Karpas-422 (cell line): ENCODE measurements around the gene MYL7. TPM values are rescaled to one million over a fixed set of nuclear protein-coding genes. Genes with fewer than 3 reads are reported as not detected.

Source experiments
- DNase-seq: peaks from one replicate; pipeline ENCODE4 v3.0.0-alpha.2; 2015
- H2AFZ ChIP-seq: fragments of 200-600 bp; sonication (generic); 2 replicates; pipeline ENCODE4 v1.6.1; 2014; ENCODE audit warnings: antibody characterized with exemption, low read length, mixed read lengths
- H3K27ac ChIP-seq: fragments of 200-600 bp; sonication (generic); 2 replicates; pipeline ENCODE4 v1.5.1; 2014; ENCODE audit warnings: mild to moderate bottlenecking, low read length, moderate library complexity
- H3K27me3 ChIP-seq: fragments of 200-600 bp; sonication (generic); 2 replicates; pipeline ENCODE4 v1.6.1; 2014; ENCODE audit warnings: low read length, mixed read lengths
- H3K36me3 ChIP-seq: fragments of 200-600 bp; sonication (generic); 2 replicates; pipeline ENCODE4 v1.6.1; 2014; ENCODE audit warnings: low read length, mixed read lengths; ENCODE audit not compliant: insufficient read depth
- H3K4me1 ChIP-seq: fragments of 200-600 bp; sonication (generic); 2 replicates; pipeline ENCODE4 v1.6.1; 2014; ENCODE audit warnings: mild to moderate bottlenecking, low read length, mixed read lengths
- H3K4me2 ChIP-seq: fragments of 200-600 bp; sonication (generic); 2 replicates; pipeline ENCODE4 v1.6.1; 2014; ENCODE audit warnings: low read length, low read depth, mild to moderate bottlenecking; ENCODE audit not compliant: poor library complexity, severe bottlenecking
- H3K4me3 ChIP-seq: fragments of 200-600 bp; sonication (generic); 2 replicates; pipeline ENCODE4 v1.5.1; 2014; ENCODE audit warnings: mild to moderate bottlenecking, antibody characterized with exemption, low read length, mixed read lengths
- H3K79me2 ChIP-seq: fragments of 200-600 bp; sonication (generic); 2 replicates; pipeline ENCODE4 v1.6.1; 2014; ENCODE audit warnings: mild to moderate bottlenecking, low read length, mixed read lengths
- H3K9ac ChIP-seq: fragments of 200-600 bp; sonication (generic); 2 replicates; pipeline ENCODE4 v1.6.0; 2014; ENCODE audit warnings: low read length
- H3K9me2 ChIP-seq: fragments of 200-600 bp; sonication (generic), shearing (Covaris generic); replicated peaks from 2 replicates; pipeline ENCODE4 v1.6.0; 2014; ENCODE audit warnings: mild to moderate bottlenecking, low read length, moderate library complexity; ENCODE audit not compliant: insufficient read depth
- H3K9me3 ChIP-seq: fragments of 300-700, 200-600 bp; sonication (generic); 2 replicates; pipeline ENCODE4 v1.6.1; 2014; ENCODE audit warnings: low read length, mixed read lengths
- H4K20me1 ChIP-seq: fragments of 200-600 bp; sonication (generic); 2 replicates; pipeline ENCODE4 v1.6.1; 2014; ENCODE audit warnings: mild to moderate bottlenecking, antibody characterized with exemption, low read length, low read depth; ENCODE audit not compliant: insufficient read depth
- total RNA-seq: library from RNA; depleted of rRNA; stranded (reverse); fragments of >200 nt; shearing (Covaris generic); gene quantifications from 2 replicates; pipeline ENCODE4 v1.2.3, GENCODE V29; 2014; ENCODE audit warnings: low replicate concordance

MYL7 gene
- total RNA-seq, 1 experiment from 2014 or later, result not detected

DNA sequence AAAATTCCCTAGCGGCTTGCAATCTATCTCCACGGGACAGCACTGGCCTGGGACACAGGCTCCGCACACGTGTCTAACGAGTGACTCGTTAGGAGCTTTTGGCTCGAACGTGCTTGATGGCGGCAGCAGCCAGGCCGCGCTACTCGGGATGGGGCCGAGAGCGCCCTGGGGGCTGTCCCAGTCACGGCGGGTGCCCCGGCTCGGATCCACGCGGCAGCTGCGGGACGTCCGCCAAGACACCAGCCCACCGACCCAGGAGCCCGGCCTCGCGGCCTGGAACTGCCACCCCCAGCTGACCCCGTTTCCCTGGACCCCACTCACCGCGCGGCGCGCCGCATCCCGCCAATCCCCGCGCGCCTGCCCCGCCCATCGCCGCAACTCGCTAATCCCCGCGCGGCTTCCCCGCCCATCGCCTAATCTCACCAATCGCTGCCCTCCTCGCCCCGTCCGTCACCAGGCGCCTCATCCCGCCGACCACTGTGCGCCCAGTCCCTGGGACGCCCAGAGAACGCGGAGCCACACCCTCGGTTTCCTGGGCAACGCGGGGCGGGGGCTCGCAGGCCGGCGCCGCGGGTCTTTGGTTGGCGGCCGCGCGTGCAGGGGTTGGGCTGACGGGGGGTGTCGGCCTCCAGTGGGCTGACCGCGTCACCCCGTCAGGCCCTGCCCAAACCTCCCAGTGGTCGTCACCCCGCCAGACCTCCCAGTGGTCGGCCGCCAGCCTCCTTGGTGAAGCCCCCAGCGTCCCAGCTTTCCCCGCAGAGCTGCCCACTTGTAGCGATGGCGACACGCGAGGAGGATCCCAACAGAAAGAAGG, 17.7 kb downstream of the MYL7 start, which contains the start of gene POLD2:
POLD2 (minus strand) TSS at position 359 of the 814 bp plus-strand sequence. CDS start 1,495 bp downstream, outside the sequence.
- peak within 1 kb of the TSS; percentile 92 for H3K4me2 ChIP-seq
- peak; percentile 99 for DNase-seq
- peak within 1 kb of the TSS; percentile 72 for H3K4me3 ChIP-seq
- H3K79me2 ChIP-seq, result peaks cover 38% of the 10 kb centered on the region
- no peaks in the 10 kb centered on the region for H3K9me2 ChIP-seq
- no peaks in the 10 kb centered on the region for H3K9me3 ChIP-seq
- H3K27ac ChIP-seq, result peak within 1 kb of the TSS; percentile 58
- peak within 1 kb of the TSS; percentile 87 for H2AFZ ChIP-seq
- H4K20me1 ChIP-seq, result peaks cover 5% of the 10 kb centered on the region; the same call in 1 of the 2 replicates
- peaks cover 17% of the 10 kb centered on the region for H3K36me3 ChIP-seq
- H3K4me1 ChIP-seq, result peaks cover 38% of the 10 kb centered on the region
- H3K9ac ChIP-seq, result peak within 1 kb of the TSS; percentile 78
- H3K27me3 ChIP-seq, result no peaks in the 10 kb centered on the region

DNA sequence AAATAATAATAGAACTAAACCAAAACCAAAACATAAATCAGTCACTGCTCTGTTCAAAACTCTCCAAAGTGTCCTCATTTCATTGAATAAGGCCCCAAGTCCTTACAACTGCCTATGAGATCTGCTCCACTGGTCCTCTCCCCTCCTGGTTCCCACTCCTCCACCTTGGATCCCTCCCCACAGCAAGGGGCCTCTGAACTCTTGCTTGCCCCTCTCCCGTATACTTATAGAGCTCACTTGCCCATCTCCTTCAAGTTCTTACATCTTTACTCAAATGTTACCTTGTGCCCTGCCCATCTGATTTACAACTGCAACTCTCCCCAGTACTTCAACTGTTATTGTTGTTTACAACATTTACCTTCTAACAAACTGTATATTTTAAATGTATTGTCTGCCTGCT, 18.6 kb downstream of the MYL7 start:
- H3K4me2 ChIP-seq, result peak overlapping the region; percentile 92

DNA sequence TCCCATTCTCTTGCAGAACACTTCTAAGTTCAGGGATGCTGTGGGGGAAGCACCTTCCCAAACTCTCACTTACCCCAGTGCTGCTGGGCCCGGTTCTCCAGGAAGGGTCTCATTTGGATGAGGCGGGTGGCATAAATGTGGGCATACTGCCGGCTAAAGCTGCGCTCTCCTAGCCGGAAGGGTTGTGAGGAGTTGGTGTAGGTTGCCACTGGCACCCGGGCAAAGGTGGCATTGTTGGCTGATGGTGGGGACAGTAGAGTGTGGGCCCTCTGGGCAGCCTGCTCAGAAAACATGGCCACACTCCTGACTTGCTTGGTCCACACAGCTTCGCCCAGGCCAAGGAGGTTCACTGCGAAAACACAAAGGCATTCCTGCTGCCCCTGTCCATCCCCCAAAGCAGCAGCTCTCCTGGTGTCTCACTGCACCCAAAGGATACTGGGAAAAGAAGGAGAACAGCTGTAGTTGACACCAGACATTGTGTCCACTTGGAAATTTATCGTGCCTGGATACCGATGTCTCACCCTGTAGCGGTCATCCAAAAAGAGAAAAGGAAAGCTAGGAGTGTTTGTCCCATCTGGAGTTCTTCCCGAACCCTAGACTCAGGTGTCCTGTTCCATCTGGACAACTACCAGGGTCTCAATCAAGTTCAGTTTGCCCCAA, 19.2 kb downstream of the MYL7 start:
- peak overlapping the region; percentile 72 for H3K4me3 ChIP-seq
- peaks cover 20% of the 10 kb centered on the region for H3K36me3 ChIP-seq
- H3K9me3 ChIP-seq, result no peaks in the 10 kb centered on the region
- peaks cover 28% of the 10 kb centered on the region for H3K4me1 ChIP-seq
- DNase-seq, result no peak
- H4K20me1 ChIP-seq, result peaks cover 5% of the 10 kb centered on the region; the same call in 1 of the 2 replicates
- H3K9ac ChIP-seq, result peak overlapping the region; percentile 75
- H3K79me2 ChIP-seq, result peaks cover 38% of the 10 kb centered on the region
- H2AFZ ChIP-seq, result no peak overlapping the region
- H3K27ac ChIP-seq, result peak overlapping the region; percentile 58
- no peaks in the 10 kb centered on the region for H3K9me2 ChIP-seq
- peak overlapping the region; percentile 92 for H3K4me2 ChIP-seq
- H3K27me3 ChIP-seq, result no peaks in the 10 kb centered on the region

More for the DNA sequence above, 18.6 kb downstream of the MYL7 start:
- Histone ChIP-seq H2AFZ (no peak overlapping the region), H3K9me2 (no peaks in the 10 kb centered on the region), H3K36me3 (peaks cover 17% of the 10 kb centered on the region), H3K9ac (peak overlapping the region; percentile 75), H3K27ac (peak overlapping the region; percentile 58), H3K4me3 (peak overlapping the region; percentile 72), H3K4me1 (peaks cover 33% of the 10 kb centered on the region), H4K20me1 (peaks cover 5% of the 10 kb centered on the region; the same call in 1 of the 2 replicates), H3K79me2 (peaks cover 38% of the 10 kb centered on the region), H3K9me3 (no peaks in the 10 kb centered on the region), H3K27me3 (no peaks in the 10 kb centered on the region)
- no peak for DNase-seq

DNA sequence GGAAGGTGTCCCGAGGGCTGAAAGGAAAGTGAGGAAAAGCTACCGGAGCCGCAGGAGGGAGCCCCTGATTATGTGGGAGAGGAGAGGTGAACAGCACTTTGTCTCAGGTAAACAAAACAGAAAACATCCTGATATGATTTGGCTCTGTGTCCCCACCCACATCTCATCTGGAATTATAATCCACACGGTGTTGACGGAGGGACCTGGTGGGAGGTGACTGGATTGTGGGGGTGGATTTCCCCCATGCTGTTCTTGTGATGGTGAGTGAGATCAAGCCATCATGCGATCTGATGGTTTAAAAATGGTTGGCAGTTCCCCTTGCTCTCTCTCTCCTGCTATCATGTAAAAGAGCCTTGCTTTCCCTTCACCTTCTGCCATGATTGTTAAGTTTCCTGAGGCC, 20.7 kb downstream of the MYL7 start:
- Histone ChIP-seq H3K4me2 (no peak overlapping the region), H3K4me1 (peaks cover 26% of the 10 kb centered on the region), H3K9ac (no peak overlapping the region; the same call in 1 of the 2 replicates), H3K9me2 (no peaks in the 10 kb centered on the region), H3K27ac (no peak overlapping the region), H3K4me3 (no peak overlapping the region), H3K36me3 (peaks cover 20% of the 10 kb centered on the region), H3K27me3 (no peaks in the 10 kb centered on the region), H3K79me2 (peaks cover 38% of the 10 kb centered on the region), H2AFZ (no peak overlapping the region), H4K20me1 (peaks cover 5% of the 10 kb centered on the region; the same call in 1 of the 2 replicates), H3K9me3 (no peaks in the 10 kb centered on the region)
- no peak for DNase-seq

GRCh38 chr7:44119829-44120380, 21.2 kb downstream of the MYL7 start:
- Histone ChIP-seq H3K79me2 (peaks cover 38% of the 10 kb centered on the region), H3K27me3 (no peaks in the 10 kb centered on the region), H2AFZ (no peak overlapping the region), H3K4me2 (no peak overlapping the region), H3K36me3 (peaks cover 20% of the 10 kb centered on the region), H3K9me3 (no peaks in the 10 kb centered on the region), H3K27ac (no peak overlapping the region), H3K9ac (no peak overlapping the region), H3K4me3 (no peak overlapping the region), H3K9me2 (no peaks in the 10 kb centered on the region), H4K20me1 (peaks cover 5% of the 10 kb centered on the region; the same call in 1 of the 2 replicates), H3K4me1 (peaks cover 26% of the 10 kb centered on the region)
- DNase-seq, result no peak

- peaks cover 5% of the 10 kb centered on the region; the same call in 1 of the 2 replicates for H4K20me1 ChIP-seq
- H2AFZ ChIP-seq, result no peak overlapping the region
- no peak overlapping the region for H3K27ac ChIP-seq
- no peak for DNase-seq
- peaks cover 35% of the 10 kb centered on the region for H3K79me2 ChIP-seq
- peaks cover 21% of the 10 kb centered on the region for H3K4me1 ChIP-seq
- no peak overlapping the region for H3K4me2 ChIP-seq
- no peak overlapping the region for H3K4me3 ChIP-seq
- peaks cover 20% of the 10 kb centered on the region for H3K36me3 ChIP-seq
- no peaks in the 10 kb centered on the region for H3K9me2 ChIP-seq
- H3K27me3 ChIP-seq, result no peaks in the 10 kb centered on the region
- no peak overlapping the region for H3K9ac ChIP-seq
- H3K9me3 ChIP-seq, result no peaks in the 10 kb centered on the region
Observed at GRCh38 chr7:44117801-44118429, 23.2 kb downstream of the MYL7 start.

DNA sequence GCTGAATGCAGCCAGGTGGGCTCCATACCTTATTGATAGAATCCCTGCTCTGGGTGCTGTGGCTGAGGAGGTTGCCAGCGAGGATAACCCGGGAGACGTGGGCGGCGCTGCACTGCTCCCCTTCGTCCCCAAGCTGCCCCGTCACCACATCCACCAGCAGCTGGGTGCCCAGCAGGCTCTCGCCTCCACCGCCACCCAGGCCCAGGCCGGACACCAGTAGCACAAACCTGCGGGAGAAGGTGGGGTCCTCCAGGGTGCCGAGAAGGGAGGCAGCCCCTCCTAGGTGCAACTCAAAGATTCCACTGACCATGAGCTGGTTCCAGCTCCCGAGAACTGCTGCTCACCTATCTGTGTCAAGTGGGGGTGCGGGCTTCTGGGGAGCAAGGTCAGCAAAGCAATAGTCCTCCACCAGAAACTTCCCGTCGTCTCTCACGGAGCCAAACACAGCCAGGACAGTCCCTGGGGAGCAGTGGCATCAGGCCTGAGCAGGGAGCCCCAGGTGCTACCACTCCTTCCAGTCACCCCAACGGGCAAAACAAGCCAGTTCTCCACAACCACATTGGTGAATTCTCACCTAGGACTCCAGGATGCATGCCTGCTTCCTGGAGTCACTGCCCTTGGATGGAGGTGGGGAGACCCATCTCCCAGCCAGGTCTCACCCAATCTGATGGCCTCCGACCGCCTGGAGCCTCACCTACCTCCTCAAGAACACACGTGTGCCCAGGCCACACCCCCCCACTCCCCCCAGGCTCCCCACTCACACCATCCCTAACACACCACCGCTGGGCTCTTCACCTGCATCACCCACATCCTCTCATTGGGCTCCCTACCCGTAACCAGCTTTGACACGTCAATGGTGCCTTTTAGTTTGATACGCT, 24.1 kb downstream of the MYL7 start:
- H3K36me3 ChIP-seq, result peaks cover 20% of the 10 kb centered on the region
- no peak for DNase-seq
- H3K4me3 ChIP-seq, result no peak overlapping the region
- H3K79me2 ChIP-seq, result peaks cover 26% of the 10 kb centered on the region
- no peaks in the 10 kb centered on the region for H3K27me3 ChIP-seq
- H3K9me3 ChIP-seq, result no peaks in the 10 kb centered on the region
- no peaks in the 10 kb centered on the region for H3K9me2 ChIP-seq
- no peak overlapping the region for H3K27ac ChIP-seq
- peaks cover 24% of the 10 kb centered on the region for H3K4me1 ChIP-seq
- H4K20me1 ChIP-seq, result peaks cover 5% of the 10 kb centered on the region; the same call in 1 of the 2 replicates
- no peak overlapping the region for H3K4me2 ChIP-seq
- H3K9ac ChIP-seq, result no peak overlapping the region
- H2AFZ ChIP-seq, result no peak overlapping the region
